RPMI8226 (cell line): ENCODE results near the gene RGPD5.
"Not testable (repeated sequence)": the region's sequence is repeated elsewhere in the genome, so short reads cannot be mapped to it uniquely, and the experiment has no call there.

Experiments
- DNase-seq: peaks from one replicate; pipeline ENCODE4 v3.0.0-alpha.2; 2015

Gene RGPD5

GRCh38 chr2:109794074-109794737, at the start of gene RGPD5:
Gene RGPD5, plus strand, starts transcription at chr2:109794305. Its CDS starts 161 bp downstream, at chr2:109794466.
- not testable (repeated sequence) for DNase-seq

DNA sequence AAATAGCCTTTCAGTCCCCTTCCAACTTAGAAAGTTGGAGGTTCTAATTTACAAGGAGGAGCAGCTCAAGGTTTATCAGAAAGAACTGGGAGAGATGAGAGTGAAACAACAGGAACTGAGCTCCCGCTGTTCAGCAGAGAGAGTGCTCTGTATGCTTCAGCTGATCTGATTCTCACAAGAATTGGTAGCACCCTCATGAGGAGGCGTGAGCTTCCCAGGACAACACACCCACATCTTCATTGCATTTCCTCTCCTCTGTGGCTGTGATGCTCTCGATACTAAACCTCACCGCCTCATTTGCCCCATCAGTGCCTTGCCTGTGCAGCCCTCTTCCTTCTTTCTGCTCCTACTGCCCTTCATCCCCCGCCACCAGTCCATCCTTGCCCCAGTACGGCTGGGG, 42.5 kb upstream of the RGPD5 start:
- DNase-seq: not testable (repeated sequence)

- not testable (repeated sequence) for DNase-seq
Observed at GRCh38 chr2:109757163-109757824, 36.8 kb upstream of the RGPD5 start.

DNA sequence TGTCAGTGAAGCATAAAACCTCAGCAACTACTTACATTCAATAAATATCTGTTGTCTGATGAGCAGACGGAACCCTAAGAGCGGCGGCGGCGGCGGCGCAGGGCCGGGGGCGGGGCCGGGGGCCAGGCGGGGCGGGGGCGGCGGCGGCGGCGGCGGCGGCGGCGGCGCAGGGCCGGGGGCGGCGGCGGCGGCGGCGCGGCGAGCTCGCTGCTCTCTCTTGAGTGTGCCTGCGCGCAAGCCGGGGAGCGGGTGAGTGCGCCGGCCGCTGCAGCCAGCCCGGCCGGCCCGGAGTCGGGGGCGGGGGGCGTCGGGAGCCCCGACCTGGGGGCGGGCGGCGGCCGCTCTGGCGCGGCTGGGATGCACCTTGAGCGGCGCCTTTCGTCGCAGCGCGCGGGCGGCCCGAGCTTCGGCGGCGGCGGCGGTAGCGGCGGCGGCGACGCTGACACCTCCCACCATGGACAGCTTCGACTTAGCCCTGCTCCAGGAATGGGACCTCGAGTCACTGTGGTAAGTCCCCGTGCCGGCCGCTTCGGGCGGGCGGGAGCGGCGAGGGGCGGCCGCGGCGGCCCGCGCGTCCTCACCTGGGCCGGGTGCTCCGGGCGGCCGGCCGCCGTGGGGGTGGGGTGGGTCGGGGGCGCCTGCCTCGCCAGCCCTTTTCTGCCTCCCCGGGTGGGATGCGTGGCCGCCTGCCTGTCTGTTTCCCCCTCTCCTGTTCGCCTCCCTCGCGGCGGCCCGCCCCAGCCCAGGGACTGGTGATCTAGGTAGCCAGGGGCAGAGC, 33.7 kb upstream of the RGPD5 start:
- DNase-seq: not testable (repeated sequence)

- DNase-seq: not testable (repeated sequence)
Observed at GRCh38 chr2:109761043-109761454, 33.1 kb upstream of the RGPD5 start.

DNA sequence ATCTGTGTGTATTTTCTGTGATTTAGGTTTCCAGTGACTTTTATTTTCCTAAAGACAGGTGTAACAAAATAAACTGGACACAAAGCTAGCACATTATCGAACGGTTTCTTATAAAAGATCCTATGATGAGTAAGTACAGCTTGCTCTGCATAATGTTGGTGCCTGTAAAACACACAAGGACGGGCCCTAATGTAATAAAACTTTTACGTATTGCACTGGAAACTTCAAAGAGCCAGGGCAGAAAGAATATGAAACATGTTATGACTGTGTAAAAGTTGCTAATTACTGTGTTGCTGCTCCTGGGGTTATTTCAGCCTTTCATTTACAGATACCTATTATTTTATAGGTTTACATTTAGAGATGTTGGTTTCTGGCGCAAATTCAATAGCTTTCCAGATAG, 32.1 kb upstream of the RGPD5 start:
- DNase-seq: not testable (repeated sequence)

- not testable (repeated sequence) for DNase-seq
Observed at GRCh38 chr2:109766074-109766473, 28.0 kb upstream of the RGPD5 start.

DNA sequence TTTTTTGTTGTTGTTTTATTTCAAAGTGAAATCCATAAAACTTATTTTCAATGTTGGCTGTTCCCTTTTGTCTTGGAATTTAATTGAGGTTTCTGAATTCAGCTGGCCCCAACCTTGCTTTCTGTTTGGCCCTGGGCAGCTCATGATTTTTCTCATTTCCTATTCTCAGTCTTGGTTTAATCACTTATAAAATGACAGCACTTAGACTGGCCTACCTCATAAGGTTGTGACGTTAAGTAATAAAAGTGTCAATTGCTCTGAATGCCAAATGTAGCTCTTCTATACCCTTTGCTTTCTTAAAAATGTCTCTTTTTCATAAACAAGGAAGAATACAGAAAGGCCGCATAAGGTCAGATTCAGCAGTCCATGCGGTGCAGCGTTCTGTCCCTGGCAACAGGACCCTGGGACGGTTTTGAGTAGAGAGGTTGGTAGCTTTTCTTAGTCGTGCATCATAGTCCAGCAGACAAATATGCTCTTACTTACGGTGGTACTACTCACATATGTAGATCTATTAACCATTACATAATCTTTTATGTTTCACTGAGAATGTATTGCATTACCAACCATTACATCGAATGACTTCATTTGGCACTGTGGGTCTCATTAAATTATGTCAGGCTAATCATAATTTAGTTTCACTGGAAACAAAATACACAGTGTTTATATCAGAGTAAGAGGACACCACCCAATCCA, 27.1 kb upstream of the RGPD5 start:
- DNase-seq: not testable (repeated sequence)

DNA sequence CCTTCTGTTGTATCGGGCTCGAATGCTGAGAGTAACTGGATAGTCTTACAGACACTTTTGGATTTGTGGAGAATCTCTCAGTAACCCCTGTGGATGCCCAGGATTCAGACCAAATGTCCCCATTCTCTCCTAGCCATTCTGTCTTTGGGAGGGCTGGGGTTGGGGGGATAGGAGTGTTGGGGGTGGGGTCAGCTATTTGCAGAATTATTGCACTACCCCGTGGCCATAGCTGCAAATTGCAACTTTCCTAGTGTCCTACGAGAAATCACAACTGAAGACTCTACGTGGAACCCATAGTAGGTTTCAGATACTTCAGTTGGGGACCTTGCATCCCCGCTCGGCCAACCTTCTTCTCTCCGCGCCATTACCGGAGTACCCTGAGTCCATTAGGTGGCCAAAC, 25.2 kb upstream of the RGPD5 start:
- DNase-seq: not testable (repeated sequence)

GRCh38 chr2:109779118-109779517, 15.0 kb upstream of the RGPD5 start:
- DNase-seq: not testable (repeated sequence)

DNA sequence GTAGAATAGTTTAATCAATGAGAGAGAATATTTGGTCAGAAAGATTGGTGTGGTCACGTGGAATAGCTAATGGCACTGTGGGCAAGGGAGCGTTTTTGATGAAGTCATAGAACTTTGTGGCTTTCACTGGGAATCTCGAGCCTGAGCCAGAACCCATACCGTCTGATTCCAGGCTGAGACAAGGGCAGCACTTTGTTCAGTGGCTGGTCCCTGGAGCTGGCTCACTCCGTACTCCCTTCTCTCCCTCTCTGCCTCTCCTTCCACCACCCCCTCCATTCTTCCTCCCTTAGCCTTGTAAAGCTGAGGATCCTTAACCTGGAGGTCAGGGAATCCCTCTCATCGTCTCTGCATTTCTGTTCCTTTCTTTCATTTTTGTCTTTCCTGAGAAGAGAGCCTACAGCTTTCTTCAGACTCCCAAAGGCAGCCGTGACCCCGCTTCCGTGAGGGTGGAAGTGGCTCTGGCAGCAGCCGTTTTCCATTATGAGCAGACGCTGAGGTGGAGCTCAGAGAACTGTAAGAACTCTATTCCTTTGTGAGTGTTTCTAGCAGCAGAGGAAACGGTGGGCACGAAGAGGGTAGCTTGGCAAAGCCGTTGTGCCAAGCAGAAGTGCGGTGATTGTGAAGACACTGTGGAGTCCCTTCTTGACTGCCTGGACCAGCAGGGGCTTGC, 12.8 kb upstream of the RGPD5 start:
- DNase-seq: not testable (repeated sequence)

GRCh38 chr2:109782446-109782993, 11.6 kb upstream of the RGPD5 start:
- DNase-seq: not testable (repeated sequence)

DNA sequence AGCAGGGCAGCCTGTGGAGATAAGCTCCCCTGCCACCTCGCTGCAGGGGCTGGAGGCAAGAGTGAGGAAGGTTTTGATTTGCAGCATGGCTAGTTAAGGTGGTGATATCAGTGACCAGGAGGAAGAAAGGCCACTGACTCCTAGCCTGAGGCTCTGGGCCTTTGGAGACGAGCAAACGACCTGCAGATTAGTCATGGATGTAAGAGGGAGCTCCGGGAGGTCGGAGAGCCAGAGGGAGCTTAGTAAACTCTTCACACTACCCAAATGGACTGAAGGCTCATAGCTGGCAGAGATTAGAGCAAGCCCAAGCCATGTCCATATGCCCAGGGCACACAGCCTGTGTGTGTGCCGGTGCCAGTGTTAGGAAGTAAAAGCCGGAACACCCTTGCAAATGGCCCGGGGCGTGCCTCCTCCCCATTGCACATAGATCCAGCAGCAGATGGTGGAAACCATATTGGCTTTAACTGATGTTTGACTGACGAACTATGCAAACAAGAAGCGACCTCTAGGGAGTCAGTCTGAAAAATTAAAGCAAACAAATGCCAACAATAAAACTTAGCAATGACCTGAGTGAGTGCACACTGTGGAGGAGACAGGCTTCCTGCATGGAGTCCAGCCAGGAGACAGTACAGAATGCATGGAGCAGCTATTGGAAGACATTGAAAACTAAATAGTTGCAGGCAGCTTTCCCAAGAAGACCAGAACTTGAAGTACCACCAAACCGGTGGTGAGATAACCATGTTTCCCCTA, 2.4 kb upstream of the RGPD5 start:
- not testable (repeated sequence) for DNase-seq

- DNase-seq: not testable (repeated sequence)
Observed at GRCh38 chr2:109792659-109793058, 1.4 kb upstream of the RGPD5 start.

GRCh38 chr2:109871129-109871751, 77.1 kb downstream of the RGPD5 start:
- DNase-seq: not testable (repeated sequence)

- not testable (repeated sequence) for DNase-seq
Observed at GRCh38 chr2:109876625-109877024, 82.5 kb downstream of the RGPD5 start.

- not testable (repeated sequence) for DNase-seq
Observed at GRCh38 chr2:109882112-109882511, 88.0 kb downstream of the RGPD5 start.

DNA sequence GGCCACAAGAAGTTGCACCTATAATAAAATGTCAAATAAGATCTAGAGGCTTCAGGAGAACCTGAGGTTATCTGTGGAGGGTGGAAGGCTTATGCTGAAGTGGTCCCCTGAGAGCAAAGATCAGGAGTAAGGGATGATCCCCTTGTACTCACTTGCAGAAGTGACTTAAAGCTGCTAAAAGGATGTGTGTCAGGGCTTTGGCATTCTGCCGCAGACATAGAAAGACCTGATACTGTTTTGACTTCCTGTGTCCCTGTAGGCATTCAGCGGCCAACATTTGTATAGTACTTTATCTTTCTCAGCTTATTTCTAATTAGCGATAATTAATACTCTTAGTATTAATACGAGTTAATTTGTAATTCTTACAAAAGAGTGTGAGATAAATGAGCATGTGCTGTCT, 94.3 kb downstream of the RGPD5 start:
- DNase-seq: not testable (repeated sequence)

- not testable (repeated sequence) for DNase-seq
Observed at GRCh38 chr2:109889909-109890308, 95.8 kb downstream of the RGPD5 start.

DNA sequence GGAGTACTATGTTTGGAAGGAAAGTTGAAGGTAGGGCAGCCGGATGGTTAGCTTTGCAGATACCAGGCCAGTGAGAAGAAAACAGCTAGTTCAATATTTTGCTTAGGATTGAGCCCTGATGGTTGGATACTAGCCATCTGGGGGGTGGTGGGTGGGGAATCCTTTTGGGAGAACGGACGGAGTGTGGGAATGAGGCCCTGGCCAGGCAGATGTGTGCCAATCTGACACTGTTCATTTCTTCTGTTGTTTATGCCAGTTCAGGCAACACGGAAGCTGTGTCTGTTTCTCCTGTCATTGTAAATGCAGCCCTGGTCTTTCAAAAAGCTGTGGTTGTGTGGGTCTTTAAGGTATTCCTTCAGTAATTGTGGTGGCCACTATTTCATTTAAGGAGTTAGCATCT, 96.9 kb downstream of the RGPD5 start:
- DNase-seq: not testable (repeated sequence)

- not testable (repeated sequence) for DNase-seq
Observed at GRCh38 chr2:109893736-109894135, 99.6 kb downstream of the RGPD5 start.
